CD4-positive, CD25-positive, alpha-beta regulatory T cell (primary cell): ENCODE results near the gene HAAO. TPM values are rescaled to one million over a fixed set of nuclear protein-coding genes. Genes with fewer than 3 reads are reported as not detected.

ENCODE experiments used
- ATAC-seq, 2 donors: fragments of 150-1000 bp; cut with Tn5 transposase; one replicate each; pipeline ENCODE4 v1.10.0; 2021; ENCODE audit warnings: low read depth in 2 of 2, moderate number of reproducible peaks in 2 of 2, moderate library complexity in 1 of 2
- DNase-seq, 3 donors: peaks; one replicate each; pipeline versions ENCODE4 v3.0.0 to v3.0.0-alpha.2; 2012 to 2022; ENCODE audit warnings: mixed read lengths in 1 of 3
- H3K27ac ChIP-seq: one replicate; pipeline ENCODE4 v1.7.0; 2013; ENCODE audit warnings: mild to moderate bottlenecking, low read length; ENCODE audit not compliant: insufficient read depth, poor library complexity, severe bottlenecking
- H3K27me3 ChIP-seq: one replicate; pipeline ENCODE4 v1.7.0; 2013; ENCODE audit warnings: low read length; ENCODE audit not compliant: control insufficient read depth, insufficient read depth
- H3K36me3 ChIP-seq: one replicate; pipeline ENCODE4 v1.7.0; 2013; ENCODE audit warnings: mild to moderate bottlenecking, low read length, moderate library complexity; ENCODE audit not compliant: control insufficient read depth, insufficient read depth
- H3K4me1 ChIP-seq: 2 replicates; pipeline ENCODE4 v1.7.0; 2013; ENCODE audit warnings: mild to moderate bottlenecking, low read length; ENCODE audit not compliant: insufficient read depth, control insufficient read depth, poor library complexity, severe bottlenecking
- H3K4me3 ChIP-seq: one replicate; pipeline ENCODE4 v1.7.0; 2013; ENCODE audit warnings: low read depth, mild to moderate bottlenecking, low read length, moderate library complexity
- H3K9me3 ChIP-seq, 2 experiments: 1 replicate in 1 of 2; 2 replicates in 1 of 2; pipeline ENCODE4 v1.7.0; 2013; ENCODE audit warnings: low read length in 2 of 2, mild to moderate bottlenecking in 1 of 2, moderate library complexity in 1 of 2; ENCODE audit not compliant: control insufficient read depth in 2 of 2
- H3K27ac Mint-ChIP-seq, 3 donors: one replicate each; pipeline ENCODE4 v1.8.0; 2020 to 2022; ENCODE audit warnings: mild to moderate bottlenecking in 3 of 3, mixed read lengths in 3 of 3, moderate library complexity in 2 of 3
- H3K27me3 Mint-ChIP-seq: one replicate; pipeline ENCODE4 v1.8.0; 2022; ENCODE audit warnings: mild to moderate bottlenecking, mixed read lengths
- H3K36me3 Mint-ChIP-seq: one replicate; pipeline ENCODE4 v1.8.0; 2020; ENCODE audit warnings: mixed read lengths
- H3K4me1 Mint-ChIP-seq, 4 donors: one replicate each; pipeline ENCODE4 v1.8.0; 2020 to 2022; ENCODE audit warnings: mixed read lengths in 4 of 4, mild to moderate bottlenecking in 1 of 4
- H3K4me3 Mint-ChIP-seq, 4 donors: one replicate each; pipeline ENCODE4 v1.8.0; 2020 to 2022; ENCODE audit warnings: mild to moderate bottlenecking in 4 of 4, mixed read lengths in 4 of 4, moderate library complexity in 3 of 4
- H3K9me3 Mint-ChIP-seq, 7 donors: one replicate each; pipeline ENCODE4 v1.8.0; 2020 to 2022; ENCODE audit warnings: mixed read lengths in 7 of 7, mild to moderate bottlenecking in 3 of 7, moderate library complexity in 2 of 7
- polyA plus RNA-seq, 4 donors: library from polyadenylated mRNA; unstranded; fragments of 300-500 nt; fragmentation: Illumina TruSeq; gene quantifications; one replicate each; pipeline ENCODE4 v1.2.3, GENCODE V29; 2021
- total RNA-seq: library from RNA; stranded (reverse); gene quantifications from one replicate; pipeline ENCODE4 v1.2.3, GENCODE V29; 2022

Gene HAAO
- total and polyA plus RNA-seq, 5 donors from 2014 or later: 0.27 TPM; not detected in 4

DNA sequence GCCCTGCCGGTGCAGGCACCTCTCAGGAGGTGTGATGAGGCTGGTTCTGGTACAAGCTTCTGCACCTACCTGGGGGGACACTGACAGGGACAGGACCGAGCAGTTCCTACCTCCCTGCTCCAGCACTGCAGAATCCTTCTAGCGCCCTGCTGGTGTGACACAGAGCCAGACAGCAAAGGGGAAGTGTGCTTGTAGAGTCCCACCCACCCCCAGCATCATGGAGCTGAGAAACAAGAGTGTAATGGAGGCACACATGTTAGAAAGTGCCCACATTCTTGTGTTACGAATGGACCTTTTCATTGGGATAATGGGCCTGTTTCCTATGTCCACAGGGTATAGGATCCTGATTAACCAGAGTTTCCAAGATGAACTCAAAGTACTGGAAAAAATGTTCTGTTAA, 66.7 kb downstream of the HAAO start:
- H3K4me3 Mint-ChIP-seq: no peak overlapping the region
- H3K36me3 Mint-ChIP-seq: peaks cover 47% of the 10 kb centered on the region
- Histone ChIP-seq H3K27me3 (no peaks in the 10 kb centered on the region), H3K4me3 (no peak overlapping the region), H3K4me1 (no peaks in the 10 kb centered on the region), H3K36me3 (peaks cover 4% of the 10 kb centered on the region), H3K9me3 (peaks cover 0 to 5% of the 10 kb centered on the region in 2 experiments), H3K27ac (no peak overlapping the region)
- no peak for DNase-seq
- H3K27ac Mint-ChIP-seq: no peak overlapping the region
- peaks cover 0 to 17% (median 4%) of the 10 kb centered on the region in 4 donors for H3K4me1 Mint-ChIP-seq
- ATAC-seq: no peak
- H3K9me3 Mint-ChIP-seq: peaks cover 0 to 7% (median 2%) of the 10 kb centered on the region in 7 donors
- H3K27me3 Mint-ChIP-seq: no peaks in the 10 kb centered on the region

DNA sequence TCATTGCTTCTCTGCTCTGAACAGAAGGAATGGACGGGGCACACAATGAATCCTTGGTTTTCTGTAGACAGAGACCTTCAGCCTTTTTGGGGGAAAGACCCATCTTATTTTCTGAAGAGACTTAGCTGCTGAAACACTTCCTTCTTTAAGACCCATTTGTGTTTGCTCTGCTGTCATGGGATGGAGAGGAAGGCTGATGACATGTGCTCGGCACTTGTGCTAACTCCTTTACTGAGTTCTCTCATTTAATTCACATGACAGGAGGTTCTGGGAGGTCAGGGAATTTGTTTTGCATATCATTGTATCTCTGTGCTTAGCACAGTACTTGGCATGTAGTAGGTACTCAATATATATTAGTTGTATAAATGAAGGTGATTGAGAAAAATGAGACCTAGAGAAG, 67.5 kb downstream of the HAAO start:
- no peak overlapping the region for H3K4me3 ChIP-seq
- H3K36me3 ChIP-seq: peaks cover 4% of the 10 kb centered on the region
- DNase-seq (no peak), ATAC-seq (no peak)
- no peaks in the 10 kb centered on the region for H3K27me3 ChIP-seq
- no peak overlapping the region for H3K27ac Mint-ChIP-seq
- peaks cover 0 to 5% (median 0%) of the 10 kb centered on the region in 7 donors for H3K9me3 Mint-ChIP-seq
- peaks cover 0 to 17% (median 4%) of the 10 kb centered on the region in 4 donors for H3K4me1 Mint-ChIP-seq
- no peak overlapping the region for H3K4me3 Mint-ChIP-seq
- H3K27me3 Mint-ChIP-seq: no peaks in the 10 kb centered on the region
- H3K27ac ChIP-seq: no peak overlapping the region
- peaks cover 0 to 5% of the 10 kb centered on the region in 2 experiments for H3K9me3 ChIP-seq
- no peaks in the 10 kb centered on the region for H3K4me1 ChIP-seq
- peaks cover 46% of the 10 kb centered on the region for H3K36me3 Mint-ChIP-seq

DNA sequence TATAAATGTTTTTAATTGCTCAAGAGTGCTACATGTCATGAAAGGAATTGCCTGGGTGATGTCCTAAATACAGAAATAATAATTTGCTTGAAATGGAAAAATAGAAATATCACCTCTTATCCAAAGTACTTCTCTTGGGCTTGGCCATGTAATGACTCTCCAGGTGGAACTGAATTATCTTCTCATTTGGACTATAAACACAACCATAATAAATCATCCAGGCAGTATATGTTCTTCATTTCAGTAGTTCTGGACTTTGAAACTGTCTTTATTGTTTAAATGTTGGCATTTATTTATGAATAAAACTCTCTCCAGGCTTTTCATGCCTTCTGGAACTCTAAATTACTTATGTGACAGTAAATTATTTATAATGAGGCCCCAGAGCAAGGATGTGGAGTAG, 68.9 kb downstream of the HAAO start:
- H3K36me3 ChIP-seq: peaks cover 4% of the 10 kb centered on the region
- no peaks in the 10 kb centered on the region for H3K27me3 Mint-ChIP-seq
- H3K4me3 ChIP-seq: no peak overlapping the region
- peaks cover 0 to 17% (median 4%) of the 10 kb centered on the region in 4 donors for H3K4me1 Mint-ChIP-seq
- peaks cover 35% of the 10 kb centered on the region for H3K36me3 Mint-ChIP-seq
- no peak for DNase-seq
- no peak overlapping the region for H3K27ac ChIP-seq
- H3K9me3 Mint-ChIP-seq: no peaks in the 10 kb centered on the region
- H3K4me1 ChIP-seq: no peaks in the 10 kb centered on the region
- peak overlapping the region in 1 of 3 donors; percentile 23 for H3K27ac Mint-ChIP-seq
- no peak for ATAC-seq
- no peak overlapping the region for H3K4me3 Mint-ChIP-seq
- no peaks in the 10 kb centered on the region for H3K9me3 ChIP-seq
- no peaks in the 10 kb centered on the region for H3K27me3 ChIP-seq

DNA sequence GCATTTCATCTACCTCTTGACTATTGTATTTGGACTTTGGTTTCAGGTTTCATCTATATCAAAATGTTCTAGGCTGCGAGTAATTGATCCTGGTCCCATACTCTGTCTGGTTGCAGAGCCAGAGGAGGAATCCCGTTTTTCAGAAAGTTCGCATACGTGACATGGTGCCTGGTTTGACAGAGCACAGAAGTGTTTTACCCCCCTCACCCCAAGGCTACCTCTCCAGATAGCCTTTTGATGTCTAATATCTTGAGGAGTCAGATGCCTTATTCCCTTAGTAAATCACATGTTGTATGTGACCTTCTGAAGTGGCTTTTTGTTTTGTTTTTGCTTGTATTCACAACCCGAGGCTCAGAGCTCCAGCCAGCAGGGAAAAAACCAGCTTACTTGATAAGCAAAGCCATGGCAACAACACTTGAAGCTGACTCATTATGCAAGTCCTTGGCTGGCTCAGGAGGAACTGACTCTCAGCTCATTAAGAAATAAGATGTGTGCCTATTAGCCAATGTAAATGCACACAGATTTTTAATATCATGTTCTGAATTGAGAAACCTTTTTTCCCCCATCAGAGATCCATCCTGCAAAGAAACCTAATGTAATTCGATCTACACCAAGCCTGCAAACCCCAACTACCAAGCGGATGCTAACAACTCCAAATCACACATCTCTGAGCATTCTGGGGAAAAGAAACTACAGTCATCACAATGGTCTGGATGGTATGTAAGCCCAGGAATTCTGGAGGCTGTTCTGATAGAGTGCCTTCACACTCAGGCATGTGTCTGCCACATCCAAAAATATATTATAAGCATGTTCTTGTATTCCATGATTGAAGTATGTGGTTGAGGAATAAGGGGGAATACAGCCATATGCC, 69.8 kb downstream of the HAAO start:
- Mint-ChIP-seq H3K36me3 (peaks cover 28% of the 10 kb centered on the region), H3K4me1 (peaks cover 0 to 17% (median 4%) of the 10 kb centered on the region in 4 donors), H3K4me3 (no peak overlapping the region), H3K9me3 (no peaks in the 10 kb centered on the region), H3K27me3 (no peaks in the 10 kb centered on the region), H3K27ac (peak overlapping the region in 1 of 3 donors; percentile 50)
- ATAC-seq (peak; percentile 35 to 37), DNase-seq (peak in 1 of 3 donors; percentile 61)
- H3K36me3 ChIP-seq: peaks cover 4% of the 10 kb centered on the region
- no peaks in the 10 kb centered on the region for H3K4me1 ChIP-seq
- no peaks in the 10 kb centered on the region for H3K9me3 ChIP-seq
- no peaks in the 10 kb centered on the region for H3K27me3 ChIP-seq
- H3K4me3 ChIP-seq: no peak overlapping the region
- no peak overlapping the region for H3K27ac ChIP-seq

DNA sequence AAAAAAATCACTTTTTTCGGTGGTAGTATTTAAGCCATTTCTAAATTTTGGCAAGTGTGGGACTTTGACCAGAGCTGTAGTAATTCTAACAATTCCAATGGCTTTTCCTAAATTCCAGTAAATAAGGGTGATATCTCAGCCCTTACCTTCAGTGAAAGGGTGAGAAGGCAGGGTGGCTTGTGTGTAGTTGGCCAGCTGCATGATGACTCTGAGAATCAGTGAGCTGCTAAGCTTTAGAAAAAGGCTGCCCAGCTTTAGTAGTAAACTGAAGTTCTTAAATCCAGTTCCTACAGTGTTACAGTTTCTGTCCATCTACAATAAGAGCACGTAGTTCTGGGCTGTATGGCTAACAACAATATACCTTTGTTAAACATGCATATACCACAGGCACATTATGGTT, 70.5 kb downstream of the HAAO start:
- Mint-ChIP-seq H3K9me3 (no peaks in the 10 kb centered on the region), H3K27ac (peak overlapping the region in 1 of 3 donors; percentile 50), H3K4me1 (peaks cover 0 to 17% (median 4%) of the 10 kb centered on the region in 4 donors), H3K4me3 (no peak overlapping the region), H3K27me3 (no peaks in the 10 kb centered on the region), H3K36me3 (peaks cover 28% of the 10 kb centered on the region)
- H3K4me1 ChIP-seq: no peaks in the 10 kb centered on the region
- no peaks in the 10 kb centered on the region for H3K9me3 ChIP-seq
- DNase-seq: no peak
- H3K27ac ChIP-seq: no peak overlapping the region
- no peaks in the 10 kb centered on the region for H3K27me3 ChIP-seq
- peaks cover 4% of the 10 kb centered on the region for H3K36me3 ChIP-seq
- H3K4me3 ChIP-seq: no peak overlapping the region
- no peak for ATAC-seq

Other genes starting within 250 kb of the HAAO start
- 20.4 TPM for gene MTA3, start 224.0 kb downstream of the HAAO start, total RNA-seq
- gene MTA3, start 224.0 kb downstream of the HAAO start, polyA plus RNA-seq: 10 to 100 TPM in 1 of 4 donors, 1 to 10 TPM in 3; 7.7 to 10.8 (median 8.7) TPM
- not detected for gene OXER1, start 28.4 kb downstream of the HAAO start, total RNA-seq
- under 1 TPM in 1 of 4 donors, not detected in 3; 0.09 TPM for gene OXER1, start 28.4 kb downstream of the HAAO start, polyA plus RNA-seq